ENCODE measurements around the gene PER2. TPM values are rescaled to one million over a fixed set of nuclear protein-coding genes. Genes with fewer than 3 reads are reported as not detected.

The PER2 gene
- total and polyA plus RNA-seq, 2 of the 13 experiments (the other 11 are each of a cell fraction or from before 2014, with no cell fraction given), result 5.1 to 9.4 TPM

DNA sequence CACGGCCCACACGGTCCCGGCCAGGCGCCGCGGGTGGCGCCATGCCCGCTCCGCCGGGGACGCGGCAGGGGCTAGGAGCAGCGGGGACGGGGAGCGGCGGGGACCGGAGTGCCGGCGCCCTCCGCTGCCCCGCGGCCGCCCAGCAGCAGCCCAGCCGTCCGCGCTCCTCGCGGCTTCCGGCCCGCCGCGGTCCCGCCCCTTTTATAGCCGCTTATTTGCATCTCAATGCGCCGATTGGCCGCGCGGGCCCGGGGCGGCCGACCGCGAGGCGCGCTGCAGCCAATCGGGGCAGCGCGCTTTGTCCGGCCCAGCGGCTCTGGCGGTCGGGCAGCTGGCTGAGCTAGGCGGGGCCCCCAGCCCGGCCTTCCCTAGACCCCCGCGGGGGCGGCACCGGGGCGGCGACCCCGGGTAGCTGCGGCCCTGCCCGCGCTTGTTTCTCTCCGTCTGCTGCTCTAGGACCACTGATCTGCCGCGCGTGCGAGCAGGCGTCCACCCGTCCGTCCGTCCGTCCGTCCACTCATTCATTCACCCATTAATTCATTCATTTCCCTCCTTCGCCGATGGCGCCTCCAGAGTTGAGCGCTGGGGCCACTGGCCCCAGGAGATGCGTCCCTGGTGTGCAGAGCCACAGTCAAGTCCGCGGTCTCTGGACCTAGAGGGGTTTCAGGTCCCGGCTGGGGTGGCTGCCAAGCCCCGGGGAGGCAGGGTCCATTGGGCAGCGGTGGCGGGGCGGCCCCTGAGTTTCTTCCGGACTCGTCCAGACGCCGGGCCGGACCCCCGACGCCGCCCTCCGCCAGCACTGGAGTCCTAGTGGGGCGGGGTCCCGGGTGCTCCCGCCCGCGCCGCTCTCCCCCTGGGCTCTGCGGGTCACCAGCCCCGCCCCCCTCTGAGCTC is 48.3 kb downstream of the PER2 start, which contains the start of gene HES6 (continued):
- TF ChIP-seq, protein P1, sequence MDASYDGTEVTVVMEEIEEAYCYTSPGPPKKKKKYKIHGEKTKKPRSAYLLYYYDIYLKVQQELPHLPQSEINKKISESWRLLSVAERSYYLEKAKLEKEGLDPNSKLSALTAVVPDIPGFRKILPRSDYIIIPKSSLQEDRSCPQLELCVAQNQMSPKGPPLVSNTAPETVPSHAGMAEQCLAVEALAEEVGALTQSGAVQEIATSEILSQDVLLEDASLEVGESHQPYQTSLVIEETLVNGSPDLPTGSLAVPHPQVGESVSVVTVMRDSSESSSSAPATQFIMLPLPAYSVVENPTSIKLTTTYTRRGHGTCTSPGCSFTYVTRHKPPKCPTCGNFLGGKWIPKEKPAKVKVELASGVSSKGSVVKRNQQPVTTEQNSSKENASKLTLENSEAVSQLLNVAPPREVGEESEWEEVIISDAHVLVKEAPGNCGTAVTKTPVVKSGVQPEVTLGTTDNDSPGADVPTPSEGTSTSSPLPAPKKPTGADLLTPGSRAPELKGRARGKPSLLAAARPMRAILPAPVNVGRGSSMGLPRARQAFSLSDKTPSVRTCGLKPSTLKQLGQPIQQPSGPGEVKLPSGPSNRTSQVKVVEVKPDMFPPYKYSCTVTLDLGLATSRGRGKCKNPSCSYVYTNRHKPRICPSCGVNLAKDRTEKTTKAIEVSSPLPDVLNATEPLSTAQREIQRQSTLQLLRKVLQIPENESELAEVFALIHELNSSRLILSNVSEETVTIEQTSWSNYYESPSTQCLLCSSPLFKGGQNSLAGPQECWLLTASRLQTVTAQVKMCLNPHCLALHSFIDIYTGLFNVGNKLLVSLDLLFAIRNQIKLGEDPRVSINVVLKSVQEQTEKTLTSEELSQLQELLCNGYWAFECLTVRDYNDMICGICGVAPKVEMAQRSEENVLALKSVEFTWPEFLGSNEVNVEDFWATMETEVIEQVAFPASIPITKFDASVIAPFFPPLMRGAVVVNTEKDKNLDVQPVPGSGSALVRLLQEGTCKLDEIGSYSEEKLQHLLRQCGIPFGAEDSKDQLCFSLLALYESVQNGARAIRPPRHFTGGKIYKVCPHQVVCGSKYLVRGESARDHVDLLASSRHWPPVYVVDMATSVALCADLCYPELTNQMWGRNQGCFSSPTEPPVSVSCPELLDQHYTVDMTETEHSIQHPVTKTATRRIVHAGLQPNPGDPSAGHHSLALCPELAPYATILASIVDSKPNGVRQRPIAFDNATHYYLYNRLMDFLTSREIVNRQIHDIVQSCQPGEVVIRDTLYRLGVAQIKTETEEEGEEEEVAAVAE (CRISPR knock-in tag; IDR thresholded peaks at IDR 0.05; ENCODE audit: borderline replicate concordance), result no peak
- TF ChIP-seq ZFP82 (CRISPR knock-in tag; IDR thresholded peaks at IDR 0.05; ENCODE audit: borderline replicate concordance), result no peak
- no peak; the same call in 1 of the 2 replicates for TF ChIP-seq ZBTB1 (CRISPR knock-in tag; IDR thresholded peaks at IDR 0.05; ENCODE audit: borderline replicate concordance)
- TF ChIP-seq, protein P2, sequence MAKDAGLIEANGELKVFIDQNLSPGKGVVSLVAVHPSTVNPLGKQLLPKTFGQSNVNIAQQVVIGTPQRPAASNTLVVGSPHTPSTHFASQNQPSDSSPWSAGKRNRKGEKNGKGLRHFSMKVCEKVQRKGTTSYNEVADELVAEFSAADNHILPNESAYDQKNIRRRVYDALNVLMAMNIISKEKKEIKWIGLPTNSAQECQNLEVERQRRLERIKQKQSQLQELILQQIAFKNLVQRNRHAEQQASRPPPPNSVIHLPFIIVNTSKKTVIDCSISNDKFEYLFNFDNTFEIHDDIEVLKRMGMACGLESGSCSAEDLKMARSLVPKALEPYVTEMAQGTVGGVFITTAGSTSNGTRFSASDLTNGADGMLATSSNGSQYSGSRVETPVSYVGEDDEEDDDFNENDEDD (CRISPR knock-in tag; IDR thresholded peaks at IDR 0.05; ENCODE audit: borderline replicate concordance), result peak; percentile 49; the same call in 1 of the 2 replicates
- TF ChIP-seq MXI1 (IDR thresholded peaks at IDR 0.05; ENCODE audit: borderline replicate concordance, low read depth, low read length), result peak; percentile 48; the same call in 1 of the 3 replicates
- peak; percentile 64; the same call in 1 of the 2 replicates for TF ChIP-seq ZIK1 (CRISPR knock-in tag; IDR thresholded peaks at IDR 0.05; ENCODE audit: borderline replicate concordance, low read depth)
- TF ChIP-seq RXRA (CRISPR knock-in tag; IDR thresholded peaks at IDR 0.05), result 0 out of 2 replicates have a peak, but pooled peaks have one; percentile 24
- no peak for TF ChIP-seq IRF2 (CRISPR knock-in tag; IDR thresholded peaks at IDR 0.05)
- TF ChIP-seq, protein P3, sequence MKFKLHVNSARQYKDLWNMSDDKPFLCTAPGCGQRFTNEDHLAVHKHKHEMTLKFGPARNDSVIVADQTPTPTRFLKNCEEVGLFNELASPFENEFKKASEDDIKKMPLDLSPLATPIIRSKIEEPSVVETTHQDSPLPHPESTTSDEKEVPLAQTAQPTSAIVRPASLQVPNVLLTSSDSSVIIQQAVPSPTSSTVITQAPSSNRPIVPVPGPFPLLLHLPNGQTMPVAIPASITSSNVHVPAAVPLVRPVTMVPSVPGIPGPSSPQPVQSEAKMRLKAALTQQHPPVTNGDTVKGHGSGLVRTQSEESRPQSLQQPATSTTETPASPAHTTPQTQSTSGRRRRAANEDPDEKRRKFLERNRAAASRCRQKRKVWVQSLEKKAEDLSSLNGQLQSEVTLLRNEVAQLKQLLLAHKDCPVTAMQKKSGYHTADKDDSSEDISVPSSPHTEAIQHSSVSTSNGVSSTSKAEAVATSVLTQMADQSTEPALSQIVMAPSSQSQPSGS (CRISPR knock-in tag; IDR thresholded peaks at IDR 0.05), result no peak
- TF ChIP-seq, protein P4, sequence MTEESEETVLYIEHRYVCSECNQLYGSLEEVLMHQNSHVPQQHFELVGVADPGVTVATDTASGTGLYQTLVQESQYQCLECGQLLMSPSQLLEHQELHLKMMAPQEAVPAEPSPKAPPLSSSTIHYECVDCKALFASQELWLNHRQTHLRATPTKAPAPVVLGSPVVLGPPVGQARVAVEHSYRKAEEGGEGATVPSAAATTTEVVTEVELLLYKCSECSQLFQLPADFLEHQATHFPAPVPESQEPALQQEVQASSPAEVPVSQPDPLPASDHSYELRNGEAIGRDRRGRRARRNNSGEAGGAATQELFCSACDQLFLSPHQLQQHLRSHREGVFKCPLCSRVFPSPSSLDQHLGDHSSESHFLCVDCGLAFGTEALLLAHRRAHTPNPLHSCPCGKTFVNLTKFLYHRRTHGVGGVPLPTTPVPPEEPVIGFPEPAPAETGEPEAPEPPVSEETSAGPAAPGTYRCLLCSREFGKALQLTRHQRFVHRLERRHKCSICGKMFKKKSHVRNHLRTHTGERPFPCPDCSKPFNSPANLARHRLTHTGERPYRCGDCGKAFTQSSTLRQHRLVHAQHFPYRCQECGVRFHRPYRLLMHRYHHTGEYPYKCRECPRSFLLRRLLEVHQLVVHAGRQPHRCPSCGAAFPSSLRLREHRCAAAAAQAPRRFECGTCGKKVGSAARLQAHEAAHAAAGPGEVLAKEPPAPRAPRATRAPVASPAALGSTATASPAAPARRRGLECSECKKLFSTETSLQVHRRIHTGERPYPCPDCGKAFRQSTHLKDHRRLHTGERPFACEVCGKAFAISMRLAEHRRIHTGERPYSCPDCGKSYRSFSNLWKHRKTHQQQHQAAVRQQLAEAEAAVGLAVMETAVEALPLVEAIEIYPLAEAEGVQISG (CRISPR knock-in tag; IDR thresholded peaks at IDR 0.05), result no peak; the same call in 1 of the 2 replicates
- no peak for TF ChIP-seq ZNF781 (CRISPR knock-in tag; IDR thresholded peaks at IDR 0.05; ENCODE audit: borderline replicate concordance, not compliant biosample characterization)
- peak; percentile 89 for TF ChIP-seq PHF21A (CRISPR knock-in tag; IDR thresholded peaks at IDR 0.05)
- TF ChIP-seq, protein P5, sequence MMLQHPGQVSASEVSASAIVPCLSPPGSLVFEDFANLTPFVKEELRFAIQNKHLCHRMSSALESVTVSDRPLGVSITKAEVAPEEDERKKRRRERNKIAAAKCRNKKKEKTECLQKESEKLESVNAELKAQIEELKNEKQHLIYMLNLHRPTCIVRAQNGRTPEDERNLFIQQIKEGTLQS (CRISPR knock-in tag; IDR thresholded peaks at IDR 0.05), result no peak
- TF ChIP-seq ZNF501 (CRISPR knock-in tag; IDR thresholded peaks at IDR 0.05), result peak; percentile 86
- TF ChIP-seq, protein P6, sequence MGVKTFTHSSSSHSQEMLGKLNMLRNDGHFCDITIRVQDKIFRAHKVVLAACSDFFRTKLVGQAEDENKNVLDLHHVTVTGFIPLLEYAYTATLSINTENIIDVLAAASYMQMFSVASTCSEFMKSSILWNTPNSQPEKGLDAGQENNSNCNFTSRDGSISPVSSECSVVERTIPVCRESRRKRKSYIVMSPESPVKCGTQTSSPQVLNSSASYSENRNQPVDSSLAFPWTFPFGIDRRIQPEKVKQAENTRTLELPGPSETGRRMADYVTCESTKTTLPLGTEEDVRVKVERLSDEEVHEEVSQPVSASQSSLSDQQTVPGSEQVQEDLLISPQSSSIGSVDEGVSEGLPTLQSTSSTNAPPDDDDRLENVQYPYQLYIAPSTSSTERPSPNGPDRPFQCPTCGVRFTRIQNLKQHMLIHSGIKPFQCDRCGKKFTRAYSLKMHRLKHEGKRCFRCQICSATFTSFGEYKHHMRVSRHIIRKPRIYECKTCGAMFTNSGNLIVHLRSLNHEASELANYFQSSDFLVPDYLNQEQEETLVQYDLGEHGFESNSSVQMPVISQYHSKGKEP (CRISPR knock-in tag; IDR thresholded peaks at IDR 0.05), result no peak
